PFSK-1 (cell line): ENCODE results near the gene DGKH.

ENCODE experiments used
- FOXP2 ChIP-seq: optimal IDR thresholded peaks from 2 replicates; pipeline ENCODE3; 2011; ENCODE audit warnings: borderline replicate concordance, control low read depth, inconsistent platforms; ENCODE audit not compliant: insufficient read depth; ENCODE audit errors: extremely low read length, extremely low read depth
- POLR2AphosphoS5 ChIP-seq: IDR thresholded peaks from 2 replicates; pipeline ENCODE4 v1.6.1; 2012; ENCODE audit warnings: low read depth, mild to moderate bottlenecking, control low read depth, low read length, moderate library complexity
- SIN3A ChIP-seq: IDR thresholded peaks from 2 replicates; pipeline ENCODE4 v1.6.1; 2012; ENCODE audit warnings: mild to moderate bottlenecking, low read length, moderate library complexity, borderline replicate concordance; ENCODE audit not compliant: insufficient read depth
- TAF1 ChIP-seq: IDR thresholded peaks from 2 replicates; pipeline ENCODE4 v1.6.1; 2012; ENCODE audit warnings: low read length, control low read depth, borderline replicate concordance; ENCODE audit not compliant: insufficient read depth
- TF ChIP-seq, protein P1 (sequence below), 2 experiments: IDR thresholded peaks; 2 replicates each; pipeline versions ENCODE4 v1.6.1 to v1.8.0; 2011 to 2012; ENCODE audit warnings: low read depth in 2 of 2, low read length in 2 of 2, control low read depth in 1 of 2, inconsistent platforms in 1 of 2, mild to moderate bottlenecking in 1 of 2, moderate library complexity in 1 of 2; ENCODE audit not compliant: insufficient read depth in 1 of 2

DGKH gene

DNA sequence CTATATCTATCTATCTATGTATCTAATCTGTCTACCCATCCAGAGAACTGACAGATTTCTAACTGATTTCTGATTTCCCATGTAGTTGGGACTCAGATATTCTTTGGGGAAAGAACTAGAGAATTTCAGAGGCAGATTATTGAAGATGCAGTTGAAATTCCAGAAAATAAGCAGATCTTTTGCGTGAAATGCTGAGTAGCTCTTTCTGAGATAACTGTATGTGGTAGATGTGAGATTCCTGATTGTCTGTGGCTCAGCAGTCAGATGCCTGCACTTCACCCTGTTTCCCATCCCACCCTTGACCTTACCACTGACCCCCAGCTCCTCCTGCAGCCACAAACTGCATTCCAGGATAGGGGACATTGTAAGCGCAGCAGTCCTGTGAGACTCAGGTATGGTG lies 61.5 kb downstream of the DGKH start:
- TF ChIP-seq SIN3A, result no peak
- no peak for TF ChIP-seq POLR2AphosphoS5
- TF ChIP-seq FOXP2, result no peak
- TF ChIP-seq, protein P1, sequence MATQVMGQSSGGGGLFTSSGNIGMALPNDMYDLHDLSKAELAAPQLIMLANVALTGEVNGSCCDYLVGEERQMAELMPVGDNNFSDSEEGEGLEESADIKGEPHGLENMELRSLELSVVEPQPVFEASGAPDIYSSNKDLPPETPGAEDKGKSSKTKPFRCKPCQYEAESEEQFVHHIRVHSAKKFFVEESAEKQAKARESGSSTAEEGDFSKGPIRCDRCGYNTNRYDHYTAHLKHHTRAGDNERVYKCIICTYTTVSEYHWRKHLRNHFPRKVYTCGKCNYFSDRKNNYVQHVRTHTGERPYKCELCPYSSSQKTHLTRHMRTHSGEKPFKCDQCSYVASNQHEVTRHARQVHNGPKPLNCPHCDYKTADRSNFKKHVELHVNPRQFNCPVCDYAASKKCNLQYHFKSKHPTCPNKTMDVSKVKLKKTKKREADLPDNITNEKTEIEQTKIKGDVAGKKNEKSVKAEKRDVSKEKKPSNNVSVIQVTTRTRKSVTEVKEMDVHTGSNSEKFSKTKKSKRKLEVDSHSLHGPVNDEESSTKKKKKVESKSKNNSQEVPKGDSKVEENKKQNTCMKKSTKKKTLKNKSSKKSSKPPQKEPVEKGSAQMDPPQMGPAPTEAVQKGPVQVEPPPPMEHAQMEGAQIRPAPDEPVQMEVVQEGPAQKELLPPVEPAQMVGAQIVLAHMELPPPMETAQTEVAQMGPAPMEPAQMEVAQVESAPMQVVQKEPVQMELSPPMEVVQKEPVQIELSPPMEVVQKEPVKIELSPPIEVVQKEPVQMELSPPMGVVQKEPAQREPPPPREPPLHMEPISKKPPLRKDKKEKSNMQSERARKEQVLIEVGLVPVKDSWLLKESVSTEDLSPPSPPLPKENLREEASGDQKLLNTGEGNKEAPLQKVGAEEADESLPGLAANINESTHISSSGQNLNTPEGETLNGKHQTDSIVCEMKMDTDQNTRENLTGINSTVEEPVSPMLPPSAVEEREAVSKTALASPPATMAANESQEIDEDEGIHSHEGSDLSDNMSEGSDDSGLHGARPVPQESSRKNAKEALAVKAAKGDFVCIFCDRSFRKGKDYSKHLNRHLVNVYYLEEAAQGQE (IDR thresholded peaks at IDR 0.05; ENCODE audit: insufficient read depth in 1 of 2, low read depth in 2 of 2, low read length in 2 of 2), result no peak
- TF ChIP-seq TAF1, result no peak

DNA sequence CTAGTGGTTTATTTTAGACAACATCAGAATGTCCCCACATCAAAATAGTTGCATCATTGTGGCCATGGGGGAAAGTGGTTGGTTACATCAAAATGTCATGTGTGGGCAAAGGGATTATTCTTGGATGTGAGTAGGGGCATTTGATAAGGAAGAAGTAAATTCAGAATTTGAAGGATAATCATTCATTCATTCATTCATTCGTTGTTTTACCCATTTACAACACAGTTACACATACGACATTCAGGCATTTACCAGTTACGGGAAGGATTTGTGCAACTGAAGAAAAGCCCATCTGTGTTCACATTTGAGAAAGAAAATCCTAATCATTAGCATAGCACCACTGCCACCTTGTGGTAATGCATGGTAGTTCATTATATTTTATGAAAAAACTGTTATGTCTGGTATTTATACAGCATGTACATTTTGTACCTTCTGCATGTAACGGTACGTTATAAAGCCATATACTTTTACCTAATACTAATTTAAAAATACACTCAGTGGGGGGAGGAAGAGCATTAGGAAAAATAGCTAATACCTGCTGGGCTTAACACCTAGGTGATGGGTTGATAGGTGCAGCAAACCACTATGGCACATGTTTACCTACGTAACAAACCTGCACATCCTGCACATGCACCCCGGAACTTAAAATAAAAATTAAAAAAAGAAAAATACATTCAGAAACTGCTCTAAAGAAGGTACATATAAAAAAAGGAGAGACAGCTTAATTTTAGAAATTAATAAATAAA lies 62.1 kb downstream of the DGKH start:
- TF ChIP-seq FOXP2, result no peak
- TF ChIP-seq SIN3A, result no peak
- no peak for TF ChIP-seq TAF1
- TF ChIP-seq, protein P1 (IDR thresholded peaks at IDR 0.05; ENCODE audit: insufficient read depth in 1 of 2, low read depth in 2 of 2, low read length in 2 of 2), result no peak
- no peak for TF ChIP-seq POLR2AphosphoS5

DNA sequence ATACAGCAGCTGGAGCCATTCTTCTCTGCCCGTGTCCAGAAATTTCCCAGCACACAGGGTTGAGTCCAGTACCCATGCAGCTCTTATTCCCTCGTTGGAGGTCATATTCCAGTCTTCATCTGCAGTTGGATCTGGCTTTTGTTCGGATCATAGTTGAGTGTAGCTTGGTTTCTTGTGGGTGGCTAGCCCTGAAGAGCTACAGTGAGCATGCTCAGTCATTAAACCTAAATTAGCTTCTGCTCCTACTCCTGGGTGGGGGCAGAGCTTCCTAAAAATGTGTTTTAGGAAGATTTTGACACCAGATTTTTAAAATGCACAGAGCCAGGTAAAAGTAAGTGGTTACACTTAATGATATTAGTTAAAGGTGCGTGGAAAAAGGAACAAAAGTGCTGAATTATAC lies 64.4 kb downstream of the DGKH start:
- no peak for TF ChIP-seq POLR2AphosphoS5
- no peak for TF ChIP-seq FOXP2
- no peak for TF ChIP-seq TAF1
- TF ChIP-seq, protein P1 (IDR thresholded peaks at IDR 0.05; ENCODE audit: insufficient read depth in 1 of 2, low read depth in 2 of 2, low read length in 2 of 2), result no peak
- no peak for TF ChIP-seq SIN3A

DNA sequence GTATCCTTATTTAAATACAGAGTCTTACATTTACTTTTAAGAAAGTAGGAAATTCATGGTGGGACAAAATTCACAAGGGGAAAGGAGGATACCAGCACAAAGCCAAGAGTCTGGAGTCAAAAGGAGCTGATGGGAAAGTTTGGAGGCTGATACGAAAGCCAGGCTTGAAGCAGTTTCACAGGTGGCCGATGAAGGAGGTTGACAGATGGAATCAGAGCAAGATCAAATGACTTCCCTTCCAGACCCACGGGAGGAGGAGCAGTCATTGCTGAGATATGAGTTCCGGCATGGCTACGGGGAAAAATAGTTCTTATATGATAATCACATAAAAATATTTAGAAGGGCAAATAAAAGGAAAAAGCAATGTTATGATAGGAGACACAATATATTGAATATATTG lies 65.0 kb downstream of the DGKH start:
- TF ChIP-seq FOXP2 (no peak), TAF1 (no peak), POLR2AphosphoS5 (no peak), SIN3A (no peak)
- TF ChIP-seq, protein P1 (IDR thresholded peaks at IDR 0.05; ENCODE audit: insufficient read depth in 1 of 2, low read depth in 2 of 2, low read length in 2 of 2), result no peak

DNA sequence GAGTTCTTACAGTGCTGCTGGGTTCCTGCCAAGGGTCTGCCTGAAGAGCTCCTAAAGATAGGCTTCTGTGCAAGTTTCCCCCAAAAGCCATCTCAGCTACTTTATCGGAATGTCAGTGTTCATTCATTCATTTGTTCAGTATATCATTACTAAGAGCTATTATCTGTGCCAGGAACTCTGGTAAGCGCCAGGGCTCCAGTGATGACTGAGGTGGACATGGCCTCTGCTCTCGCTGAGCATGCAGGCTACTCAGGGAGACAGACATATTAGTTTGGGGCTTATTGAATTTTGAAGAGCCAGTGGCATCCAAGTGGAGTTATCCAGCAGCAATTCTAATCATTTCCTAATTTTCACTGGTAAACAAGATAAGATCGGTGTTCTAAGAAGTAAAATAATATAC lies 65.8 kb downstream of the DGKH start:
- TF ChIP-seq TAF1 (no peak), POLR2AphosphoS5 (no peak), SIN3A (no peak), FOXP2 (no peak)
- TF ChIP-seq, protein P1 (IDR thresholded peaks at IDR 0.05; ENCODE audit: insufficient read depth in 1 of 2, low read depth in 2 of 2, low read length in 2 of 2), result no peak
